HG03196 (cell line): ENCODE measurements around the gene VPS54.
"Not testable (repeated sequence)": the region's sequence is repeated elsewhere in the genome, so short reads cannot be mapped to it uniquely, and the experiment has no call there.

ENCODE experiments used
- ATAC-seq: cut with Tn5 transposase; IDR thresholded peaks from one replicate; pipeline ENCODE4 v1.9.1; 2021; ENCODE audit not compliant: unreplicated experiment

Gene VPS54

DNA sequence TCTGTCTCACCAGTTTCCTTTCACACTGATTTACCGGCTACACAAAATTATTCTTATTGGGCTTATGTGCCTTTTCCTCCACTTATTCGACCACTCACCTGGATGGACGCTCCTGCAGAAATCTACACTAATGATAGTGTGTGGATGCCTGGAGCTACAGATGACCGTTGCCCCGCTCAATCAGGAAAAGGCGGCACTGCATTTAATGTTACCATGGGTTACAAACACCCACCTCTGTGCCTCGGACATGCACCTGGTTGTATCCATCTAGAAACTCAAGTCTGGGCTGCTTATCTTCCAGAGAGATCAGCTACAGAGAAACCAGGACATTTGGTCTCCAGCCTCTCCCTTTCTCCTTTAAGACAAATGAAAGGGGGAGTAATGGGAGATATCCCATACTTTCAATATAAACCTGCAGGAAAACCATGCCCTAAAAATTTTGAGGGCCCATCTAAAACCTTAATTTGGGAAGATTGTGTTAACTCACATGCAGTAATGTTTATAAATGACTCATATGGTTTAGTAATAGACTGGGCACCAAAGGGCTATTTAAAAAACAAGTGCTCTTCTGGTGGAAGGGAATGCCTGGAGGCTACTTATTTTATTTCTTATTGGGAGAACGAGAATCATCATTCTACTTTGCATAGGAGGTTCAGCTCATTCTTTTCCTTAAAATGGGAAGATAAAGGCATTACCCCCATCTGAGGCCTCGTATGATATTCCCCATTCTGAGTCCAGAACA, 24.7 kb downstream of the VPS54 start:
- not testable (repeated sequence) for ATAC-seq

DNA sequence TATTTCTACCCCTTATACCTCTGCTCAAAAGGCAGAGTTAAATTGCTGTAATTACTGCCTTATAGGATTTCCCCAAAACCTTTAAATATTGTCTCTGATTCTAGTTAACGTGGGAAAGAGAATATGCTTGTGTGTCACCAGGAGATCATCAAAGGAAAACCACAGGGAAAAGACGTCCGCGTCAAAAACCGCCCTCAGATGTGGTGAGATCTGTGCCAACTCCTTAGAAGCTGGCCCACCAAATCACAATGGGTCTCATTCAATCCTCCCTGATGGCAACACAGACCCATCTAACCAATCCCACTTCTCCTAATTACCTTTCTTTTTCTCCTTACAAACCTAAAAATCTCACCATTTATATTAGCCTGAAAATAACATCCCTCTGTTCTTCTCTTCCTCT, 25.4 kb downstream of the VPS54 start:
- ATAC-seq: no peak

DNA sequence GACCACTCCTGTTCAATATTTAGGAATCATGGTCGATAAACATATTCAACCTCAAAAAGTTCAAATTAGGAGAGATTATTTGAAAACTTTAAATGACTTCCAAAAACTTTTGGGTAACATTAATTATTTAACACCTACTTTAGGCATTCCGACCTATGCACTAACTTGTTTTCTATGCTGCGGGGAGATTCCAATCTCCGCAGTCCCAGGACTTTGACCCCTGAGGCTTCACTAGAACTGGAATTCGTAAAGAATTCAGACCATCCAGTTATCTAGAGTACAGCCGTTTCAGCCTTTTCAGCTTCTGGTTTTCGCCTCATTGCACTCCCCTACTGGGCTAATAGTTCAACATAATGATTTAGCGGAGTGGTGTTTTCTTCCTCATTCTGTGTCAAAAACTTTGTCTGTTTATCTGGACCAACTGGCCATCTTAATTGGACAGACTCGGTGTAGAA, 26.1 kb downstream of the VPS54 start:
- ATAC-seq: not testable (repeated sequence)

DNA sequence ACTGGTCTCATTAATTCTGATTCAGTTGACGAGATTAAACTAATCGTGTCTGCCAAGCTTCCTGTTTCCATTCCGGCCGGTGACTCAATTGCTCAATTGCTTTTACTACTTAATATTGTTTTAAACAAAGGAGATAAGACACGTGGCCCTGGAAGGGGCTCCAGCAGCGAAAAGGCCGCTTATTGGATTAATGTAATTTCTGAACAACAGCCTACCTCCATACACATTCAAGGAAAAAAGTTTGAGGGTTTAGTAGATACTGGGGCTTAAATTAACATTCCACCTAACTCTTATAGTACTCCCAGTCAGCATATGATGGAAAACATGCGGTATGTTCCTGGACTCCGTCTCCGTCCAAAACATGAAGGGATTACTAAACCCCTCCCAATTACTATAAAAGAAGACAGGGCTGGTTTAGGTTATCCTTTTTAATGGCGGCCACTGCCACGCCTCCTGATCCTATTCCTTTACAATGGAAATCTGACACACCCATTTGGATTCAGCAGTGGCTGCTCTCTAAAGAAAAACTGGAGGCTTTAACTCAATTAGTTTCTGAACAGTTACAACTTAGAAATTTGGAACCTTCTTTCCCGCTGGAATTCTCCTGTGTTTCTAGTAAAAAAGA, 27.1 kb downstream of the VPS54 start:
- ATAC-seq: no peak

DNA sequence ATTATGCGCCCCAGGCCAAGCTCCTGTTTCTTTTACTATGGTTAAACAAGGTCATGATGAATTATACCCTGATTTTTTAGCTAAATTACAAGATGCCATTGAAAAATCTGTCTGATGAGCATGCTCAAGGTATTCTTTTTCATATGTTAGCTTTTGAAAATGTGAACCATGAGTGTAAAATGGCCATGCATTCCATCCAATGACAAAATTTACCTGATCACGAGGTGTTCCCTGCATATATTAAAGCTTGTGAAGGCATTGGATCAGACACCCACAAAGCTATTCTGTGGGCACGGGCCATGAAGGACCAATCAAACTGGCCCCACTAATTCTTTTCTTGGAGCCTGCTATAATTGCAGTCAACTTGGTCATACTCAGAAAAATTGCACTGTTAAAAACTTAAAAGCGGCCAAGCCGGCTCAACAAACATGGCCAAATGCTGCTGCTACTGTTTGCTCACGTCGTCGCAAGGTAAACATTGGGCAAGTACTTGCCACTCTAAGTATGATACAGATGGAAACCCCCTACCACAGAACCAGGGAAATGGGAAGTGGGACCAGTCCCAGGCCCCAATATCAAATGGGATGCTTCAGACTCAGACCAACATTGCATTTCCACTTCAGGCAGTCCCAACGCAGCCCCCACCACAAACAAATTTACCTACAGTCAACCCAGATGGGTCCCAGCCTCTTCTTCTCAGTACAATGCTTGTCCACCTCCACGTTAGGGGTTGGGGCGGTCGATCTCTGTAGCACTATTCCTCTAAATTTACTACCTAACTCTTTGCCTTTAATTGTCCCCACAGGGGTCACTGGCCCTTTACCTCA, 27.8 kb downstream of the VPS54 start:
- ATAC-seq: not testable (repeated sequence)

DNA sequence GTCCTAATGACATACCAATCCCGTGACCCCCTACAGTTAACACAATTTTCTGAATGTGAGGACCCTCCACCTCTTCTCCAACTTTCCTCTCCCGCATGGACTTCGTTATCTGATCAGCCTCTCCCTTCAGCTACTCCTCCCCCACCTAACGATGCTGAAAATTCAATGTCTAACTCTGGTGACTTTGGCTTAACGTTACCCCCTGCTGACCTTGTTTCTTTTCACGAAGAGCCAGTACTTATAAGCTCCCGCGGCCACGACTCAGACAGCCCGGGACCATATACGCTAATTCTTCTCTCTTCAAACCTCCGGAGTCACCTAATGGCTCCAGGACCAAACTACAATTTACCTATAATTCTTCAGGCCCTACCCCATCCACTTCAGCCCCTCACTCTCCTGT, 29.2 kb downstream of the VPS54 start:
- ATAC-seq: no peak

DNA sequence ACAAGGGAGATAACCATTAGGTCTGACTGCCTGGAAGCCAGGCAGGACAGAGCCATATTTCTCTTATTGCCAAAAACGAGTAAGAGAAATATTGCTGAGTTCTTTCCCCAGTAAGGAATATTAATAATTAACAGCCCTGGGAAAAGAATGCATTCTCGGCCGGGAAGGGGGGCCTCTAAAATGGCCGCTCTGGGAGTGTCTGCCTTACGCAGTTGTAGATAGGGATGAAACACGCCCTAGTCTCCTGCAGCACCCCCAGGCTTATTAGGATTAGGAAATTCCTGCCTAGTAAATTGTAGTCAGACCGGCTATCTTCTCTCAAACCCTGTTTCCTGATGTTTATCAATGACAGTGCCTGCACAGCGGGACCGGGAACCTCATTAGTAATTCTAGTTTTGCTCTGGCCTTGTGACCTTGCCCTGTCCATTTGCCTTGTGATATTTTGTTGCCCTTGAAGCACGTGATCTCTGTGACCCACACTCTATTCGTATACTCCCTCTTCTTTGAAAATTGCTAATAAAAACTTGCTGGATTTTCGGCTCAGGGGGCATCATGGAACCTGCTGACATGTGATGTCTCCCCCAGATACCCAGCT, 30.3 kb downstream of the VPS54 start:
- ATAC-seq: not testable (repeated sequence)

DNA sequence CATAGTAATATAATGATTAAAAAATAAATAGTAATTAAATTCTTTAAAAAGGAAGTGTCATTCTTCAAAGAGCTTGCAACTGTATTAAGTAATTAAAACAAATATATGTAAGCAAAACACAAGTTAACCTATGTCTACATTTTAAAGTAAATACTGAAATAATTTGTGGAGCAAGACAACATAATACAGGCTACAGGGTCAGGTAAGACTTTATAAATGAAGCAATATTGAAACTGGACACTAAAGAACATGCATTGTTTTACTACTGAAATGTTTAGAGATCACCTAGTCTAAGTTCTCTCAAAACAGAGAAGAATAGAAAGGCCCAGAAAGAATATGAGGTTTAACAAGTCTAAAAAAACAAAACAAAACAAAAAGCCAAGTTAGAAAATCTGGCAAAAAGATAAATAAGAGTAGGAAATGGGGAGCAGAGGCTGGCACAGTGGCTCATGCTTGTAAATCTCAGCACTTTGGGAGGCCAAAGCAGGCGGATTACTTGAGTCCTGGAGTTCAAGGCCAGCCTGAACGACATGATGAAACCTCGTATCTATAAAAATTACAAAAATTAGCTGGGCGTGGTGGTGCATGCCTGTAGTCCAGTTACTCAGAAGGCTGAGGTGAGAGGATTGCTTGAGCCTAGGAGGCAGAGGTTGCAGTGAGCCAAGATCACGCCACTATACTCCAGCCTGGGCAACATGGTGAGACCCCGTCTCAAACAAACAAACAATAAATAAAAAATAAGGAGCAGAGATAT, 34.4 kb downstream of the VPS54 start:
- ATAC-seq: no peak

DNA sequence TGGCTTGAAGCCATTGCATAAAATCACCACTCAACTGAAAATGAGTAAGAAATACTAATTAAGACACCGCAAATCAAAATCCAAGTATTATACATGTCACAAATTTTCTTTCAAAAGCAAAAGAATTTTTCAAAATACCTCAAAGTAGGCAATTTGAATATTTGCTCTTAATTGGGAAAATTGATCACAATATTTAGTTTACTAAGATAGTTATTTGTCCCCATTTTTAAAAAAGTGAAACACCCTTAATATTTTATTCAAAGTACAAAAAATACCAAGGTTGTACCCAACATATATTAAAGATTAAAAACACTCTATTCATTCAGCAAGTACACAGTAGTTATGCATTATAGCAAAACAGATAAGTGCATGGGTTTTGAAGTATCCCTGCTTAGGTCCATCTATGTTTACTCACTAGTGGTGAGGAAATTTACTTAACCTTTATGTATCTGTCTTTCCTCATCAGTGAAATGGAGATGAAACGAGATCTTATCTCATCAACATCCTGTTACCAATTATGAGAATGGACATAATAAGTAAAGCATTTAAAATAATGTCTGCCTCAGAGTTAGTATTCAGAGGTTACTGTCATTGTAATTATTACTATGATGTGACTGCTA, 35.1 kb downstream of the VPS54 start:
- peak; percentile 59 for ATAC-seq

DNA sequence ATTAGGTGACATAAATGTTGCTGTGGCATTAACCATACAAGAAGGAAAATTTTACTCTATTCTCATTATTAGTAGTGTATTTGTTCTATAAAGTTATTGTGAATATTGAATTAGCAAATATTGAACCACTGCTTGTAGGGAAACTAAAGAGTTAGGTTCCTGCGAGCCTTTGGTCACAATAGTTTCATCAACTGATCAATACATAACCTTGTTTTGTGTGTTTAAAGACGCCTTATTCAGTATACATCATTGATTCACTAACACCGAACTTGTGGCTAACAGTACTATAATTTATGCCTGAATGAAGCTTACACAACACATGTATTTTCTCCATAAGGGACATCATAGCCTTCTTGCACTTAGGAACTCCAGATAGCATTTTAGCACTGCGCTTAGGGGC, 36.9 kb downstream of the VPS54 start:
- ATAC-seq: no peak

DNA sequence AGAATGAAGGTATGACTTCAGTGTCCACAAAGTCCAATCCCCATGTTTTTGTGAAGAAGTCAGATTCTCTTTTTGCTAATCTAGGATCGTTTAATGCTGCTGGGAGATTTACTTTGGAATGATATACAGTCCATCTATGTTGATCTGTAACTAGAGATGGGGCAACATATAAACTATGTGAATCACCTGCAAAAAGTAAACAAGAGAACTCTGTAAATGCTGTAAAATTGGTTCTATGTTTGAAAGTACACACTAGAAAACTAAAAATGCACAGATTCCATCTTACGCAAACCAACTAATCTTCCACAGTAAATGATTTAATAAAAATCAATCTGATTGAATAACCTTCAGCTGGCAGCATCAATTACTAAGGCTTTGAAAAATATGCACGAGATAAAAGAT, 37.5 kb downstream of the VPS54 start:
- no peak for ATAC-seq

DNA sequence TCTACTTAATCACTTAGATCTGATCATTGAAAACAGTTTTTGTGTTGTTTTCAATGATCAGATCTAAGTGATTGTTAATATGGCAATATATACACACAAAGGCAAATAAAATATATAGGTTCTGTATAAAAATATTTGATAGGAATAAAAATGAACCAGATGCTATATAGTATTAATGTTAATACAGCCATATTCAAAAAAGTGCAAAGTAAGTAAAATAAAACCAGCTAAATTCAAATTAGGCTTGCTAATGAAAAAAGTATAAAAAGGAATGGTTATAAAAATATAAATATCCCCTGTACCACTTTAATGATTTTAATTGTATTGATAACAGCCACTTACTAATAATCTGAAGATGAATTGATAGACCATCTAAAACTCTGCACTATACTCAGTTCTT, 38.4 kb downstream of the VPS54 start:
- ATAC-seq: no peak

DNA sequence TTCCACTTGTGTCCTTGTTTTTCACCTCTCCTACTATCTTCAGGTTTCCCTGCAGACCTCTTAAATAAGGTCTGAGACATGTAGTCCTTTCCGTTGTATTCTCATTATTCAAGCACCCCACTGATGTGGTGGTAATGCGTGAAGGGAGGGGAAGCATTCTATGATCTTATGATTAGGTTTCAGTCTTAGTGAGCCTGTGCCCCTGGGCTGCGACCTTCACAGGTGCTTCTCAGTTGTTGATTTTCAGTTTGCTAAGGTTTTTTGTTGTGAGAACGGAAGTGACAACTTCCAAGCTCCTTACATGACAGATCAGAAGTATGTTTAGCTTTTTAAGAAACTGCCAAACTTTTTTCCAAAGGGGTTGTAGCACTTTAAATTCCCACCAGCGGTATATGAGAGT, 41.3 kb downstream of the VPS54 start:
- peak; percentile 75 for ATAC-seq

DNA sequence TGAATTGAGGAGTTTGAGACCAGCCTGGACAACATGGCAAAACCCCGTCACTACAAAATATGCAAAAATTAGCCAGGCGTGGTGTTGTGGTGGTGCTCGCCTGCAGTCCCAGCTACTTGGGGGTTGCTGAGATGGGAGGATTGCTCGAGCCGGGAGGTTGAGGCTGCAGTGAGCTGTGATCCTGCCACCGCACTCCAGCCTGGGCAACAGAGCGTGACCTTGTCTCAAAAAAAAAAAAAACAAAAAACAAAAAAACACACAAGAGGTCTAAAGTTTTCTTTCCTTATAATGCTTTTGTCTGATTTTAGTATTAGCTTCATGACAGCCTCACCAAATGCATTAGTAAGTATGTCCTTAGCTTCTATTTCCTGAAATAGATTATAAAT, 43.1 kb downstream of the VPS54 start:
- no peak for ATAC-seq

DNA sequence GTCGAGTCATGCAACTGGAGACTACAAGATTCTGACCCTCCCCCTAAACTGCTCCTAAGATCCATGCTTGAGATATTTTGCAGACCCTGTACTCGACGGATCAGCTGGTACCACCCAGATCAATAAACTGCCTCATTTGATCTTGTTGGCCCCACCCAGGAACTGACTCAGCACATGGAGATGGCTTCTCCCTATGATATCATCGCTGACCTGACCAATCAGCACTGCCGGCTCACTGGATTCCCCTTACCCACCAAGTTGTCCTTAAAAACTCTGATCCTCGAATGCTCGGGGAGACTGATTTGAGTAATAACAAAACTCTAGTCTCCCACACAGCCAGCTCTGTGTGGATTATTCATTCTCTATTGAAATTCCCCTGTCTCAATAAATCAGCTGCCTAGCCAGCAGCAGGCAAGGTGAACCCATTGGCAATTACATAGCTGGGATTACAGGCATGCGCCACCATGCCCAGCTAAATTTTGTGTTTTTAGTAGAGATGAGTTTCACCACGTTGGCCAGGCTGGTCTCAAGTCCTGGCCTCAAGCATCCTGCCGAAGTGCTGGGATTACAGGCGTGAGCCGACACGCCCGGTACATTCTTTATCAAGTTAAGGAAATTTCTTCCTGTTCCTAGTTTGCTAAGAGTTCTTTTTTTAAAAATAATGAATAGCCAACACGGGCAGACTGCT, 43.6 kb downstream of the VPS54 start:
- no peak for ATAC-seq

DNA sequence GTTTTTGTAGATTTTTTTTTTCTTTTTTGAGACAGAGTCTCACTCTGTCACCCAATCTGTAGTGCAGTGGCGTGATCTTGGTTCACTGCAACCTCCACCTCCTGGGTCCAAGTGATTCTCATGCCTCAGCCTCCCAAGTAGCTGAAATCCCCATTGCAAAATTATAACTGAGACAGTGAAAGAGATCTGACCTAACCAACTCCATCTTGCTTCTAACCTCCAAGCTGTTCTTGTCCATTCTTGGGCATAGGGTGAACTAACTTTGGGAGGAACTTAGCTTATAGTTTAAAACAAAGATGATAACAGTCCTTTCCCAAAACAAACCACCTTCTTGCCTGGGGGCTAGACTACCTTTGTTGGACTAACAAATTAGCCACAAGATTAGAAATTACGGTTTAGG, 44.2 kb downstream of the VPS54 start:
- ATAC-seq: not testable (repeated sequence)

DNA sequence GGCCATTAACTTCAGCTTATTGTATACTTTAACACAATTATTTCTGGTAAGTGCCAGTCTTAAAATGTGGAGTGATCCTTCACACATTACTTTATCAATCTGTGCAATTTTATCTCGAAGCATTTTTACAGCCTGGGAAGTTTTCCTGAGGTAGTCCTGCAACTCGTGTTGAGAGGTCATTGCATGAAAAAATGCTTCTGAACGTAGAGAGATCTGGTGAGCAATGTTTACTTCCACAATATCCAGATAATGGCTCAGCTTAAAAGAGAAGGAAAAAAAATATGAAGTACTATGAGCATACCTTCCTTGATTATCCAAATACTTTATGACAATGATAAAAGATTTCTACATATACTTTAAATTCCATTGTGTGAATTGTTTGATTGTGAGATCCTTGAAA, 57.0 kb downstream of the VPS54 start:
- no peak for ATAC-seq

DNA sequence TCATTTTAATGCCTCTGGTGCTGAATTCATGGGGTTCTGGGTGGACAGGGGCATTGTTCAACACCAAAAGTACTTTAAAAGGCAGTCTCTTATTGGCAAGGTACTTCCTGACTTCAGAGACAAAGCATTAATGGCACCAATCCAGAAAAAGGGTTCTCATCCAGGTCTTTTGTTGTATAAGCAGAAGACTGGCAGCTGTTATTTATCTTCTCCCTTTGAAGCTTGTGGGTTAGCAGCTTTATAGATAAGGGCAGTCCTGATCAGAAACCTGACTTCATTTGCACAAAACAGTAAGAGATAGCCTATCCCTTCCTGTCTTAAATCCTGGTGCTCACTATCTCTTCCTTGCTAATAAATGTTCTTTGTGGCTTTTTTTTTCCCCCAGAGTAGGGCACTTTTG, 68.8 kb downstream of the VPS54 start:
- no peak for ATAC-seq

DNA sequence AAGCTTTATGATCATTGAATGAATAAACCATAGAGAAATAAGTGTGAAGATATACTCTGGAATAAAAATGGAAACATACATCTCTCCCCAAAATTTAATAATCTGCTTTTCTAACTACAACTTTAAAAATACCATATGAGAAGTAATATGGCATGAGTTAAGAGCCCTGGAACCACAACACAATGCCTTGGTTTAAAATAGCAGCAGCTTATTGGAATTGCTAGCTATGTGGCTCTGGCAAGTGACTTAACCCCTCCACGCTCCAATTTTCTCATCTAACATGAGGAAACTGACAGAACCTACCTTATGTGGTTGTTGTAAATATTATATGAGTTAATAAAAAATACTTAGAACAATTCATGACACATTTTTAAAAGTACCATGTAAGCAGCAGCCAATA, 76.4 kb downstream of the VPS54 start:
- no peak for ATAC-seq

DNA sequence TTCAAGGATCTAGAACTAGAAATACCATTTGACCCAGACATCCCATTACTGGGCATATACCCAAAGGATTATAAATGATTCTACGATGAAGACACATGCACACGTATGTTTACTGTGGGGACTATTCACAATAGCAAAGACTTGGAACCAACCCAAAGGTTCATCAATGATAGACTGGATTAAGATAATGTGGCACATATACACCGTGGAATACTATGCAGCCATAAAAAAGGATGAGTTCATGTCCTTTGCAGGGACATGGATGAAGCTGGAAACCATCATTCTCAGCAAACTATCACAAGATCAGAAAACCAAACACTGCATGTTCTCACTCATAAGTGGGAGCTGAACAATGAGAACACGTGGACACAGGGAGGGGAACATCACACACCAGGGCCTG, 87.1 kb downstream of the VPS54 start:
- not testable (repeated sequence) for ATAC-seq
